Activated T-helper 1 cell treated with Interleukin-2 at 50 U/mL for 16 hours (primary cell): Measurements from ENCODE around the gene HOXC6.

ENCODE experiments used
- DNase-seq: peaks from one replicate; pipeline ENCODE4 v3.0.0-alpha.2; 2020; ENCODE audit warnings: low read depth

The HOXC6 gene

DNA sequence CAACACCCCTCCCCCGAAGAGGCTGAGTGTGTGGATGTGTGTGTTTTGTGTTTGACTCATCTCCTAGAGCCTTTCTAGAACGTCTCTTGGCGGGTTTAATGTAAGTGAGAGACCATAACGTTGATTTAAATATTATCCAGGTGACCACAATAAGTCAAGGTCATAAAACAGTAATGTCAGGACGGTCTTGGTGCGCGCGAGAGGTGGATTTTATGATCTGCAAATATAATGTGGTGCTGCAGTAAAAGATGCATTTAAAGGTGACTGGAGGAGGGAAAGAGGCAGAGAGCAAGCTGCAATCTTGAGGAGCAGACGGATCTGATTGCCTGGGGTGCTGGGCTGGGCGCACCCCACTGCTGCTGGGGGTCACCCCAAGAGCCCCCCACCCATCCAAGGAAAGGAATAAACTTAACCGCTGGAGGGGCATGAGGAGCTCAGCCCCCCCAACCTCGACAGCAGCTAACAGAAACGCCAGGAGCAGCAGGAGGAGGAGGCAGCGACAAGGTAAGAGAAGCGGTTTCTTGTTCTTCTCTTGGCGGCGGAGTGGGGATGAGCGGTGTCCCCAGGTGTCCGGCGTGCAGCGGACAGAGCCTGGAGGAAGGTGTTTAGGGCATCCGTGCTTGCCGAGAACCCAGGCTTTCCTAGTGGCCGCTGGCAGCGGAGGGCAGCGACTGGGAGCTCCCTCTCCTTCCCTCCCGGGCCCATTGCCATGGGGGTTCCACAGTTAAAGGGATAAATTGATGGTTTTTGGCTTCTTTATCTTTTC lies 37.7 kb upstream of the HOXC6 start:
- no peak for DNase-seq

GRCh38 chr12:53991077-53991460 lies 37.2 kb upstream of the HOXC6 start:
- DNase-seq, result no peak

DNA sequence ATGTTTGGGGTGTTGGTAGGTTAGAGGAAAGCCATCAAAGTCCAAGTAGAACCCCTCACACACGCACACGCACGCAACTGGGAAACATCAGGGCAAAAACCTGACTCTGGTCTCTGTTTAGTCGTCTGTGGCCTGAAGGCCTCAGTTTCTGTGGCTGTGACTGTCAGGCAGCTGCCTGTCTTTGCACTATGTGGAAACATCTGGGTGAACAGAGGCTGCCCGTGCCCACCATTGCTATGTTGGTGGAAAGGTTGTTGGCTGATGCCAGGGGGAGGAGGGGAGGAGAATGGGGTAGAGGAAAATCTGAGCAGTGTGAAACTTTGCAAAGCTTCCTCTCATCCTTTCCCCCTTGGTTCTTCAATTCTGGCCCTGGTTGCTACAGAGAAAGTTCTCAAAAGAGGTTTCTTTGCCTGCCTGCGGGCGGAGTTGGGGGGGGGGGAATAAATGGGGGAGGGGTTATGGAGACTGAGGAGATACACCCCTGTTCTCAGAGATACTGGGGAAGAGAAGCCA lies 35.8 kb upstream of the HOXC6 start:
- DNase-seq, result no peak

DNA sequence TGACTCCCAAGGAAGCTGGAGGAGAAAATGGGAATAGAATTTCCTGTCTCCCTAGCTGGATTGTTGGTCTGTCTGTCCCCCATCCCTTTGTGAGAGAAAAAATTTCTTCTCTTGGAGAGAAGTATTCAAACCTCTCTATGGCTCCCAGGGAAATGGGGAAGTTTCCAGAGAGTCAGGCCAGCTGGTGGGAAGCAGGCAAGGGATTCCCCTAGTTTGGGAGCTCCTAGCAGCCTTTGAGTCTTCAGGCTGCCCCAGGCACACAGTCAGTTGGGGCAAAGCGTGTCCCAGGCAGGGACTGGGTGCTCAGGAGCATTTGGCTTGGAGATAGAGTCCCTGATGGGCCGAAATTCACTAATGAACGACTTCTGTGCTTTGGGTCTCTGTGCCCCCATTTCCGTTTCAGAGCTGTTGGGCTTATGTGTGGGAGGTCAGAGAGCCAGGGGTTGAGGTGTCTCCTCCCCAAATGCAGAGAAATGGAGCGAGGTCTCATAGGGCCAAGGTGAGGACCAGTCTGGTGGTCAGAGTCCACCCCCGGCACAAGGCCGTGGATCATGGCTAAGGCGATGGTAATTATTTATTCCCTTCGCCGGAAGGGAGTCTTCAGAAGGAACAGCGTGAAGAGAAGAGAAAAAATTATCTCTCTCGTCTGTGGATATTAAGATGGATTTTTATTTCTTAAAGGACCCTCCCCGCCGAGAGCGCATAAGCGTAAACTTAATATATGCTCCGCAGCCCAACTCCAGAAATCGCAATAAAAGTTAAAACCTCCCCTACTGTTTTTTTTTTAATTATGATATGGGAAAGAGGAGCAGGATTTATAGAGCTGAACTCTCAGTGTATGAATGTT lies 34.9 kb upstream of the HOXC6 start:
- DNase-seq, result no peak

DNA sequence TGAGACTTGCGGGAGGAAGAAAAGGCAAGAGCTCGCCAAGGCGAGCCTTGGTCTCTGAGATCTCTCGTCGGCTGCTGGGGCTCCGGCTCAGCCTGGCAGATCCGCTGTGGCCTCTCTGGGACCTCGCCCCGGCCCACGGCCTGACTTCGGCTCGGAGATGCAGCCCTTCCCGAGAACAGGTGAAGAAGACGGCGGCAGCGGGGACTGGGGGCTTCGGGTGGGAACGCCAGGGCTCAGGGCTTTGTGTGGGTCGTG lies 34.3 kb upstream of the HOXC6 start:
- no peak for DNase-seq

GRCh38 chr12:53994264-53995001 lies 33.8 kb upstream of the HOXC6 start:
- DNase-seq, result no peak

- no peak for DNase-seq
These were observed 33.2 kb upstream of the HOXC6 start for GRCh38 chr12:53995002-53995377.

DNA sequence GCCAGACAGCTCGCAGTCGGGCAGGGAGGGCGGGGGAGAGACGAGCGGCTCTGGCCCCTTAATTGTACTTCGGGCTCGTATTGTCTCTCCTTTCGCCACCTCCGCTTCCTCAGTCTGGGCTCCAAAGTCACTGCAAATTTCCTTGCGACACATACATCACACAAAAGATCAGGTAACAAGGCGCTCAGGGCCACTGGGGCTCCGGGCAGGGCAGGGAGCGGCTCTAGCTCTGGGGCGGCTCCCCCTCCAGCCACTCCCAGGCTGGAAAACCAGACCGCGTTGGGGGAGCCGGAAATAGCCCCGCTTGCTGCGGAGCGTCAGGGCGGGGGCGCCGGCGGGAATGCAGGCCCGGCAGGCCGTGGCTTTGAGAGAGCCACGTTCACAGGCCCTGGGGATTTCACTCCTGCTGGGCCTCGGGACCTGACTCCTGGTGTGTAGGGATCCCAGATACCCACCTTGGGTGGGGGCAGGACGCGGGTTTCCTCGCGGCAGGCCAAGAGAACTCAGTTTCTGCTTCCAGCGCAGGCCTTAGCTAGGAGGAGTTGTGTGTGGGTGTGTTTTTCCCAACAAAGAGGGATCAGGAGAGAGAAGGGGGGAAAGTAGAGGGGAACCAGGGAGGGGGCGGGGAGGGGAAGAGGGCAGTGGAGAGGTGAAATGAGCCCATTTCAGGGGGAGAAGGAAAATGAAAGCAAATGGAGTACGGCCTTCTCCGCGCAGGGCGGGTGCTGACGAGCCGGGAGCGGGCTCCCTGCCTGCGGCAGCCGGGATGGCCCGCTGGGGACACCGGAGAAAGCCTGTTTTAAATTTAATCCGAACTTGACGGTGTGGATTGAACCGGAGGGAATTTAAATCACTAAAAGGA lies 32.6 kb upstream of the HOXC6 start:
- no peak for DNase-seq

- DNase-seq, result no peak
These were observed 31.7 kb upstream of the HOXC6 start for GRCh38 chr12:53996240-53997203.

GRCh38 chr12:53997204-53998109 lies 30.8 kb upstream of the HOXC6 start:
- no peak for DNase-seq

GRCh38 chr12:53998110-53998899 lies 29.9 kb upstream of the HOXC6 start:
- DNase-seq, result no peak

GRCh38 chr12:53998900-53999236 lies 29.4 kb upstream of the HOXC6 start:
- no peak for DNase-seq

- DNase-seq, result no peak
These were observed 28.6 kb upstream of the HOXC6 start for GRCh38 chr12:53999559-54000115.

DNA sequence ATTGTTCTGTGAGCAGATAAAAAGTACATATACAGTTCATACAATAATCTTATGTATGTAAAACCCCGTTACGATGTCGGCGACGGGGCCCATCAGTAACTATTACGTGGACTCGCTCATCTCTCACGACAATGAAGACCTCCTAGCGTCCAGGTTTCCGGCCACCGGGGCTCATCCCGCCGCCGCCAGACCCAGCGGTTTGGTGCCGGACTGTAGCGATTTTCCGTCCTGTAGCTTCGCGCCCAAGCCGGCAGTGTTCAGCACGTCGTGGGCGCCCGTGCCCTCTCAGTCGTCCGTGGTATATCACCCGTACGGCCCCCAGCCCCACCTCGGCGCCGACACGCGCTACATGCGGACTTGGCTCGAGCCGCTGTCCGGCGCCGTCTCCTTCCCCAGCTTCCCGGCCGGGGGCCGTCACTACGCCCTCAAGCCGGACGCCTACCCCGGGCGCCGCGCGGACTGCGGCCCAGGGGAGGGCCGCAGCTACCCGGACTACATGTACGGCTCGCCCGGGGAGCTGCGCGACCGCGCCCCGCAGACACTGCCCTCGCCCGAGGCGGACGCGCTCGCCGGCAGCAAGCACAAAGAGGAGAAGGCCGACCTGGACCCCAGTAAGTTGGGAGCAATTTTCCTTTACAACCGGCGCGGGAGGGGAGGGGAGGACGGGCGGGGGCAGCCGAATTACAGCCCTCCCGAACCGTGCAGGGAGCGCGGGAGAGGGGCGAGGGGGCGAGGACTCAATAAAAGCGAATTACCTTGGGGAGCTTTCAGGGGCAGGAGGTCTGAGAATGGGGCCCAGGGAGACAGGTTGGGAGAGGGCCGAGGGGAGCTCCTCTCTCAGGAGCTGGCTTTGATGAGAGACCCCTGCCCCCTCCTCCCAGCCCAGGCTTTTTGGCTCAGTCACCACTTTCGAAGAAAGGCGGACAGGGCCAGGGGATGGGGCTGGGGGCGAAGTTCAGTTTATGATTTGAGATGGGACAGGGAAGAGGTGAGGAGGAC lies 27.8 kb upstream of the HOXC6 start, which contains the start of gene HOXC9:
Gene HOXC9, plus strand, starts transcription at position 46 of the 999 bp plus-strand sequence. Its CDS starts 28 bp downstream, at position 74.
- no peak for DNase-seq

DNA sequence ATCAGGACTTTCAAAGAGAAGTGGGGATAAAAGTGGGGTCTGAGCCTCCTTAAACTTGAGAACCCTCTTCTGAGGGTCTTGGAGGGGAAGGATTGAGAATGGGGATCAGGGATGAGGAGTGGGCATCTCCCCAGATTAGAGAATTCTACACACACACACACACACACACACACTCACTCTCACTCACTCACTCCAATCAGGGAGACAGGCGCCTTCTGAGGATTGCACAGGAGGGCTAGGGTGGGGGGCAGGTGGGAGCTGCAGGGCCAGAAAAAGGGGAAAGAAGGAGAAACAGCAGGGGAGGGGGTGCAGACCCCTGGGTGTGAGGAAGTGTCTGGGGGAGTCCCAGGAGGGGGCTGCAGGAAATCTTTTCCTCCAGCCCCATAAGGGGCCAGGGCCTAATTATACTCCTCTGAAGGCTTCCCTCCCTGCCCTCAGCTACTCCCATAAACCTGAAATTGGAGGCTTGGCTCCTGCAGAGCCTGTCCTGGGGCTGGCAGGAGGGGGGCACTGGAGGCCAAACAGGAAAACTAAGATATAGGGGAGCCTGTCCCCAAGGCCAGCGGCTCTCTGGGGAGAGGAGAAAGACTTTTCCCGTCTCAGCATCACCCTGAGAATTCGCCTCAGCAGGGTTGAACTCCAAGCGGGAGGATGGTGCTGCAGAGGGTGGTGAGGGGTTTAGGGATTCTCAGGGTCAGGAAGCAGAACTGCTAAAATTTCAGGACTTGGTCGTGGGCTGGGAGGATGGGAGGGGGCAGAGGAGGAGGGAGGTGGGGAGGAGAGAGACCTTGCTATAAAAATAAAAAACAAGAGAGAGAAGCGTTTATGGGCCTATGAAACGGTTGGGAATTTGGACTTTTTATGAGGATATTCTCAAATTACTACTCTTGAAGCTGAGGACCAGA lies 26.7 kb upstream of the HOXC6 start:
- DNase-seq, result no peak

GRCh38 chr12:54002278-54002914 lies 25.8 kb upstream of the HOXC6 start:
- DNase-seq, result no peak
